ENCODE results near the gene H2BK1. TPM values are rescaled to one million over a fixed set of nuclear protein-coding genes. Genes with fewer than 3 reads are reported as not detected.

H2BK1 gene
- total and polyA plus RNA-seq, 12 donors = not detected

DNA sequence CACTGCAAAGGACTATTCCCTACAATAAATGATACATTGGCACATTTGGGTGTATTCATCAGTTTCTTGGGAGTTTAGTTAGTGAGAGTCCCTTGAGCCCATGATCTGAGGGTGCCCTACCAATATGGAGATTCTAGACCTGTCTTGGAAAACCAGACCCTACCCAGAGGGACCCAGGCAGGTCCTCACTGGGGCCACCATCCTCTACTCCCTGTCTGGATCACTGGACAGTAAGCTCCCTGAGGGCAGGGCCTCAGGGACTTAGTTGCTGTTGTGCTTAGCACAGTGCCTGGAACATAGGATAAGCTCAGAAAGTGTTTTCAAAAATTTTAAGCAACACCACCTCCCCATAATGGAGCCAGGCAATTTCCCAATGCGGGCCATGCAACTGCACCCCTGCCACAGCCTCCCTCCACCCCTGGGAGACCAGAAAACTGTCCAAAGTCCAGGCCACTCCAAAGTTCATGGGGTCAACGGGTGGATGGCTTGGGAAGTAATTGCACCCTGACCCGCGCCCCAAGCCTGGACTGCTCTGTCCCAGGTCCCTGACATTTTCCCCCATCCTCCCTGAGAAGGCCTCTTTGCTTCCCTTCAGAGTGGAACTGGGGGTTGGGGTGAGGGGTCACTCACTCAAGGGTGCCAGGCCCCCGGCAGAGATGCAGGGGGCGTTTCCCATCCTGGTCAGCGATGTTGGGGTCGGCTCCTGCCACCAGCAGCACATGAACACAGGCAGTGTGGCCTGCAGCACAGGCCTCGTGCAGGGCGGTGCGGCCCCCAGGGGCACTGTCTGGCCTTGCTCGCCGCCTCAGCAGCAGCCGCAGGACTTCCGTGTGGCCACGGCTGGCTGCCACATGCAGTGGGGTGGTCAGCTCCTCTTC is 24.3 kb downstream of the H2BK1 start:
- H3K4me3 ChIP-seq = peak overlapping the region in 9 of 10 donors; percentile 28 to 52 (median 44)
- TF ChIP-seq, protein P1, sequence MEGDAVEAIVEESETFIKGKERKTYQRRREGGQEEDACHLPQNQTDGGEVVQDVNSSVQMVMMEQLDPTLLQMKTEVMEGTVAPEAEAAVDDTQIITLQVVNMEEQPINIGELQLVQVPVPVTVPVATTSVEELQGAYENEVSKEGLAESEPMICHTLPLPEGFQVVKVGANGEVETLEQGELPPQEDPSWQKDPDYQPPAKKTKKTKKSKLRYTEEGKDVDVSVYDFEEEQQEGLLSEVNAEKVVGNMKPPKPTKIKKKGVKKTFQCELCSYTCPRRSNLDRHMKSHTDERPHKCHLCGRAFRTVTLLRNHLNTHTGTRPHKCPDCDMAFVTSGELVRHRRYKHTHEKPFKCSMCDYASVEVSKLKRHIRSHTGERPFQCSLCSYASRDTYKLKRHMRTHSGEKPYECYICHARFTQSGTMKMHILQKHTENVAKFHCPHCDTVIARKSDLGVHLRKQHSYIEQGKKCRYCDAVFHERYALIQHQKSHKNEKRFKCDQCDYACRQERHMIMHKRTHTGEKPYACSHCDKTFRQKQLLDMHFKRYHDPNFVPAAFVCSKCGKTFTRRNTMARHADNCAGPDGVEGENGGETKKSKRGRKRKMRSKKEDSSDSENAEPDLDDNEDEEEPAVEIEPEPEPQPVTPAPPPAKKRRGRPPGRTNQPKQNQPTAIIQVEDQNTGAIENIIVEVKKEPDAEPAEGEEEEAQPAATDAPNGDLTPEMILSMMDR (IDR thresholded peaks at IDR 0.05) = peak in 1 of 9 donors; percentile 14
- H3K27me3 ChIP-seq = peaks cover 0 to 4% (median 0%) of the 10 kb centered on the region in 7 donors
- H3K4me1 ChIP-seq = peaks cover 0 to 35% (median 0%) of the 10 kb centered on the region in 9 donors
- H3K9me3 ChIP-seq = no peaks in the 10 kb centered on the region
- H3K36me3 ChIP-seq = peaks cover 0 to under 1% (median 0%) of the 10 kb centered on the region in 9 donors
- ATAC-seq (peak; percentile 28 to 67 (median 52)), DNase-seq (no peak)
- 57 to 60% methylated on average over 16 of the region's 16 CpGs for WGBS, 2 donors
- H3K27ac ChIP-seq = peak overlapping the region; percentile 68 to 93 (median 89)
- intact Hi-C loops (cut with DNase I) = loop anchor here in 2 of 10 donors (10.0 kb wide), 2 partner anchors 59 to 1871 kb away; partner anchors contain the start of gene SMARCD3 (in 1 of the 2)

DNA sequence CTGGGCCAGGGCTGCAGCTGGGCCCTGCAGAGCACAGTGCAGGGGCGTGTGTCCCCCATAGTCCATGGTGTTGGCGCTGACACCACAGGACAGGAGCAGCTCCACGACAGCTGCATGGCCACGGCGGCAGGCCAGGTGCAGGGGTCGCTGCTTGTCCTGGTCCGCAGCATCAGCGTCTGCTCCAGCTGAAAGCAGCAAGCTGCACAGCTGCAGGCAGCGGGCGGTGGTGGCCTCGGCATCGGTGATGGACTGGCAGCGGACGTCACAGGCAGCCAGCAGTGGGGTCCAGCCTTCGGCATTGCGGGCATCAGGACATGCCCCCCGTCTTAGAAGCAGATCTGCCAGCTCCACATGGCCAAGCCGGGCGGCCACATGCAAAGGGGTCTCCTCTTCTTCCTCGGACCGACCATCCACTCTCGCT is 29.3 kb downstream of the H2BK1 start:
- intact Hi-C loops (cut with DNase I) = loop anchor here in 2 of 10 donors (10.0 kb wide), 2 partner anchors 64 to 1866 kb away; partner anchors contain the start of gene SMARCD3 (in 1 of the 2)
- Histone ChIP-seq H3K4me3 (no peak overlapping the region), H3K4me1 (peaks cover 0 to 12% (median 0%) of the 10 kb centered on the region in 9 donors), H3K27ac (no peak overlapping the region), H3K36me3 (peaks cover 0 to 9% (median 0%) of the 10 kb centered on the region in 9 donors), H3K9me3 (no peaks in the 10 kb centered on the region), H3K27me3 (peaks cover 0 to 6% (median 2%) of the 10 kb centered on the region in 7 donors)
- TF ChIP-seq, protein P1 (IDR thresholded peaks at IDR 0.05) = no peak
- 86 to 88% methylated on average over 19 to 22 of the region's 22 CpGs for WGBS, 2 donors
- ATAC-seq (peak in 1 of 8 donors; percentile 17), DNase-seq (no peak)

DNA sequence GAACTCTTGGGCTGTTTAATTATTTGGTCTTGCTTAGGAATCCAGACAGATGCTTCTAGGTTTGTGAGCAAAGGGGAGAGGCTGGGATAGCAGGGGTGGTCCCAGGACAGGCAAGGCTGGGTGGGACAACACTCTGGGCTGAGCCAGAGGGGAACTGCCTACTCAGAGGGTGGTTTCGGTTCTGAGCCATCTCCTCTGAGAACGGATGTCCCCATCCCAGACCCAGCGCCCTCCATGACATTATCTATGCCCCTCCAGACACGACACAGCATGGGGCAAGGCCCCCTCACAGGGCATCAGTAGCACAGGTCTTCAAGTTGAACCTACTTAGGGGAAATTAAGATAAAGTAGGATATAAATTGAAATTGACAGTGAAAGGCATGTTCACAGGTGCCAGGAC is 30.3 kb downstream of the H2BK1 start:
- no peak for ATAC-seq
- 63 to 76% methylated on average over 4 of the region's 4 CpGs for WGBS, 2 donors
- TF ChIP-seq, protein P1 (IDR thresholded peaks at IDR 0.05) = no peak
- Histone ChIP-seq H3K4me3 (no peak overlapping the region), H3K27ac (no peak overlapping the region), H3K27me3 (peaks cover 0 to 15% (median 12%) of the 10 kb centered on the region in 7 donors), H3K4me1 (peaks cover 0 to 3% (median 0%) of the 10 kb centered on the region in 9 donors), H3K9me3 (no peaks in the 10 kb centered on the region), H3K36me3 (peaks cover 0 to 9% (median 0%) of the 10 kb centered on the region in 9 donors)
- DNase-seq = no peak
- intact Hi-C loops (cut with DNase I) = loop anchor here in 4 of 10 donors (5.0 to 10.0 kb wide), 4 partner anchors 62 to 1865 kb away; partner anchors contain the start of gene SMARCD3 (in 1 of the 4)

DNA sequence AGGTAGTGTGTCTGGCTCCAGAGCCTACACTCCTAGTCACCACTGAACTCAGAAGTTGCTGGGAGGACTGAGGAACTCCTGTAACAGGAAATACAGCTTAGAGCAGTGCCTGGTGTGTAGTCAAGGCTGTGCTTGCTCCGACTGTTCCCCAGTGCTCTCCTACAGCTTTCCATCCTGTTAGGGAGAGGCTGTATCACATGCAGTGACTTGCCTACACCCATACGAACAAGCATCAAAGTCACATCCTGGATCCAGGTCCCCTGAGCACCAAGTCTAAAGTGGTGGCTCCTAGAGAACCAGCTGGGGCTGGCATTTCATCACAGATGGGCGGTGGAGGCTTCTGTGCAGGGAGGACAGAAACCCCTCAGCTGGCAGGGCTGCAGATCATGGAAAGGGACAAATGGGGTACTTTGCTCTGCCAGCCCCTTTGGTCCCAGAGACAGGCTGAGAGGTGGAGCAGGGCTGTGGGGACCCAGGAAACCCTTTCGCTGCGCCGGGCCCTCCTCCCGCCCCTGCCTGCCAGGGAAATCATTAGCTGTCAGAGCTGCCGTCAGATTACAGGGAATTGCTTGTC is 30.9 kb downstream of the H2BK1 start:
- intact Hi-C loops (cut with DNase I) = loop anchor here in 2 of 10 donors (5.0 to 10.0 kb wide), 2 partner anchors 63 to 125 kb away; no protein-coding TSS in a partner anchor
- Histone ChIP-seq H3K4me1 (peaks cover 0 to 5% (median 0%) of the 10 kb centered on the region in 9 donors), H3K36me3 (peaks cover 0 to 9% (median 0%) of the 10 kb centered on the region in 9 donors), H3K4me3 (no peak overlapping the region), H3K27me3 (peaks cover 0 to 18% (median 16%) of the 10 kb centered on the region in 7 donors), H3K27ac (no peak overlapping the region), H3K9me3 (no peaks in the 10 kb centered on the region)
- DNase-seq = no peak
- TF ChIP-seq, protein P1 (IDR thresholded peaks at IDR 0.05) = no peak
- 69 to 83% methylated on average over 8 of the region's 8 CpGs for WGBS, 2 donors
- ATAC-seq = no peak
